NCI-H345 treated with DMSO at 0.1 percent for 48 hours (cell line): ENCODE measurements around the gene PDE4C.
A peak's percentile ranks its signal among the peaks of the same experiment; 100 is the strongest.
"Not testable (repeated sequence)": the region's sequence is repeated elsewhere in the genome, so short reads cannot be mapped to it uniquely, and the experiment has no call there.

Experiments used
- DNase-seq: peaks from one replicate; lab custom pipeline; 2025; ENCODE audit not compliant: unreplicated experiment; lab: John Stamatoyannopoulos, UW

The PDE4C gene

DNA sequence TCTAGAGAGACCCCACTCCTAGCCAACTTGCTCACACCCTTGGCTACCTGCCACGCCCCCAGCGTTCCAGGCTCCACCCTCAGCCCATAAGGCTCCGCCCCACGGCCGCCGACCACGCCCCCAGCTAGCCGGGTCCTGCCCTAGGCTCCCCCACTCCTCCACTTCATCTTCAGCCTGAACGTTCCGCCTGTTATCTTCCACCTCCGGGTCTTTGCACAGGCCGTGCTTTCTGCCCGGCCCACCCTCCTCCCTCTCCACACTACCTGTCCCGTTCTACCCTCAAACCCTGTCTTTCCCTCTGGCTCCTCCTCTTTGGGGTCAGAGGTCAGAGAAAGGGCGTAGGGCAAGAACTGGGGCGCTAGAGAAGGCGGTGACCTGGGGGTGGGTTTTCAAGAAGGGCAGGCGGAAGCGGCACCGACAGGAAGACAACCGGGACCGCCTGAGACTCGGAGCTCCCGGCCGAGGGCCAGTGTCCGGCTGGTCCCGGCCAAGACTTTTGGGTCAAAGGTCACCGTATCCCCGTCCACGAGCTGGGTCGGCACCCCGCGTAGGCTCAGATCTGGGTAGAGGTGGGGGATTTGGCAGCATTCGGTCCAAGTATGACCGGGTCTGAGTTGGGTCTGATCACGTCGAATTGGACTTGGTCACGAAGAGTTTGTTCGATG lies 2.2 kb downstream of the PDE4C start:
- no peak for DNase-seq

DNA sequence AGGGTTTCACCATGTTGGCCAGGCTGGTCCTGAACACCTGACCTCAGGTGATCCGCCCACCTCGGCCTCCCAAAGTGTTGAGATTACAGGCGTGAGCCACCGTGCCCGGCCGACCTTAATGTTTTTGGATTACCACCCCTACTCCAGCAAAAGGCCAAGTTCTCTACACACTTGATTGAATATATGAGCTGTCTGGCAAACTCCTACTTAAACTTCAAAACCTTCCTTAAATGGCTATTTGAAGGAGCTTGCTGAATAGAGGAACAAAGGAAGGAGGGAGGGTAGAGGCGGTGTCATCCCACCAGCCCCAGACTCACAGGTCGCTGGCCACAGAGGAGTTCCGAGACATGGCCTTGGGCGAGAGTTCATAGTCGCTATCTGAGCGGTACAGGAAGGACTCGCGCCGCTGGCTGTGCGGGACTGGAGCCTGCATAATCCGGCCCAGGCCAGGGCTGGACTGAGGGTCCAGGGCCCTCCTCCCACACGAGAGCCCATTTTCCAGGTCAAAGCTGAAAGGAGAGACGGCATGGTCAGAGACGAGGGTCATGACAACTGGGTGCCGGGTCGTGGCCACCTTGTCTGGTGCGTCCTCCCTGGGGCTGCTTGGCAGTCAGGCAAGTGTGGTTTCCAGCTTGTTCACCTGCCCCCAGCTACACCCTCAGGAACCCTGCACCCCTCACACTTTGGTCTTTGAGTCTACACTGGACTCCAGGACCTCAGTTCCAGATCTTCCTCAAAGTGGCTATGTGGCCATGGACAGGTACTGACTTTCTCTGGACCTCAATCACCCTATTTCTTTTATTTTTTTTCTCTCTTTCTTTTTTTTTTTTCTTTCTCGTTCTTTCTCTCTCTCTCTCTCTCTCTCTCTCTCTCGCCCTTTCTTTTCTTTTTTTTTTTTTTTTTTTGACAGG lies 4.2 kb downstream of the PDE4C start:
- DNase-seq = no peak

DNA sequence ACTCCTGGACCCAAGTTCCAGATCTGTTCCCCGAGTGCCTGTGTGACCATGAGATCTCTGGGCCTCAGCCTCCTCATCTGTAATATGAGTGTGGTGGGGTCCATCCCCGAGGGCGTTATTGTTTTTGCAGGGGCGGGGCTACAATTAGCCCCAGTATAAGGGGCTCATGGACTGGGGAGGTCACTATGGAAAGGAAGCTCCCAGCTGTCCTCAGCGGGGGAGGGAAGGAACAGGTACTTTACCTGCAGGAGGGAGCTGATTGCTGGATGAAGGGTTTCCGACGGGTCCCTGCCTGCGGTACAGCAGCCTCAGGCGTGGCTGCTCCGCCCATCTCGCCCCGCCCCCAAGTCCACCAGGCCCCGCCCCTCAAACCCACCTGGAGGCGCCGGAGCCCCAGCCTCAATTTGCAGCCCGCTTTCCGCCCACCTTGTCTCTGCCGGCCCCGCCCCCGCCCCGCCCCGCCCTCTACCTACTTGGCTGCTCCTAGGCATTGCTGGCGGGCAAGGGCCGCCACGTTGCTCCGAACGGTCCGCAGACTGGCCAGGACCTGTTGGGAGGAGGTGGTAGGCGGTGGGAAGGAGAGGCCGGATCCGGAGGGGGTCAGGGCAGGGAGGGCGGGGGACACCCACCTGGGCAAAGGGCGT lies 5.5 kb downstream of the PDE4C start:
- DNase-seq = no peak

DNA sequence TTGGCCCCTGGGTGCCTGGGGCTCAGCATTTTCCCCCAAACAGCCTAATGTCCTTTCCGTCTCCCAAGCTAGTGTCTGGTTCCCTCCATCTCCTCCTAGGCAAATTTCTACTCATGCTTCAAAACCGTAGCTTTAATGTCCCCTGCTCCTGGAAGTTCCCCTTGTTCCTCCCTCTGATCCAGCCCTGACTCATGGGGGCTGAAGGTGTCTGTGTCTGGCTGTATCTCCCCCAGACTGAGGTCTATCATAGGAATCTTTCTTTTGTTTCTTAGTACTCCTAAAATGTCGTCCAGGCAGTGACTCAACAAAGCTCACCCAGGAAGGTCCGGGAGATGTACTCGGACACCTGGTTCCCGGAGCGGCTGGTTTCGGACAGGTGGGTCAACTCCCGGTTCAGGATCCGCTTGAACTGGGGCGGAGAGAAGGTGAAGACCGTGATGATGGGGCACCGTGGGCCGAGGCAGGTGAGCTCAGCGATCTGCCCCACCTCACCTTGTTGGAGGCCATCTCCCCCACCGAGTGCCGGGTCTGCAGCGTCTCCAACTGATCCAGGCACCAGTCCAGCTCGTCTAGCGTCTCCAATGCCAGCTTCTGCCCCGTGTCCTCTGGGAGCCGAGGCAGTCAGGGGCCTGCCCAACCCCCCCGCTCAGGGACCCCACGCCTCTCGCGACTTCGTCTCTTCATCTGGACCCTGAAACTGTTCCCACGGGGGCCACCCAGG lies 6.2 kb downstream of the PDE4C start:
- DNase-seq = no peak

DNA sequence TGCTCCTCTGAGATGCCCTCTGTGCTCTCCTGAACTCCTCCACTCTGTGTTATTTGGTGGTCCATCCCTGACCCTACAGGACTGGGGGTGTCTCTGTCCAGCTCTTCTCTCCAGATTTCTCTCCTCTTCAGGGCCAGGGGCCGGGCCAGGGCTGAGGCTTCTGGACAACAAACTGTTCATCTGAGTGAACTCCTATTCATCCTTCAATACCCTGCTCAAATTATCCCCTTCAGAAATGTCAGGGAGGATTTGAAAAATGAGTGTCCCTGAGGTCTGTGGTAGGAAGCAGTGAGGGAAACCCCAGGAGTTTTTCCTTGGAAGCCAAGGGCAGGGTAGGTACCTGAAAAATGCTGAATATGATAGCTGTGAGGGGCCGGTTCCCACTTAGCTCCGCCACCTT lies 7.6 kb downstream of the PDE4C start:
- no peak for DNase-seq

DNA sequence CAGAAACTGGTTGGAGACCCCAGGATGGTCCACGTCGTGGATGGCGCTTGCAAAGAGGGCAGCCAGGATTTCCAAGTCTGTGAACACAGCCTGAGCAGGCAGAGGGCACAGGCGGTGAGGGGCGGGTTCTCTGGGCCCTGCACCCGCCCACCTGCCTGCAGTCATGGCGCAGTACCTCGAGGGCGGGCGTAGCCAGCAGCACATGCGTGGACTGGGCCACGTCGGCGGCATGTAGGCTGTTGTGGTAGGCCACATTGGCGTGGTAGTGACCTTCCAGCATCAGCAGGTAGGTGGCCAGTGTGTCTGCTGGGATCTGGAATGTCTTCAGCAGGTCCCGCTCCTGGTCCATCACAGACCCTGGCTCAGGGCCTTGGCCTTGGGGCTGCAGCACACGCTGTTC lies 8.1 kb downstream of the PDE4C start:
- DNase-seq = no peak

DNA sequence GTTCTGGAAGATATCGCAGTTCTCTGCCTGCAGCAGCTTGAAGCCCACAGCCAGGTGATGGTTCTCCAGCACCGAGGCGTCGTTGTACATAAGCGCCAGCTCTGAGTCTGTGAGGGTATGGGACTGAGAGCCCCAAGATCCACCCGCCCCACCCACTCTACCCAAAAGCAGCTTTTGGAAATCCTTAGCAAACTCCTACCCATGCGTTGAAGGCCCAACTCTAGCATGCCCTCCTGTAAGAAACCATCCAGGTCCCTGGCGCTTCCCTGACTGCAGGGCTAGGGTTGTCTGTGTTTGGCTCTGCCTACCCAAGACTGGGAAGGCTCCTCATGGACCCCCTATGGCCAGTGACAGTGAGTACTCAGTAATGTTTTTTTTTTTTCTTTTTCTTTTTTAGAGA lies 9.4 kb downstream of the PDE4C start:
- no peak for DNase-seq

DNA sequence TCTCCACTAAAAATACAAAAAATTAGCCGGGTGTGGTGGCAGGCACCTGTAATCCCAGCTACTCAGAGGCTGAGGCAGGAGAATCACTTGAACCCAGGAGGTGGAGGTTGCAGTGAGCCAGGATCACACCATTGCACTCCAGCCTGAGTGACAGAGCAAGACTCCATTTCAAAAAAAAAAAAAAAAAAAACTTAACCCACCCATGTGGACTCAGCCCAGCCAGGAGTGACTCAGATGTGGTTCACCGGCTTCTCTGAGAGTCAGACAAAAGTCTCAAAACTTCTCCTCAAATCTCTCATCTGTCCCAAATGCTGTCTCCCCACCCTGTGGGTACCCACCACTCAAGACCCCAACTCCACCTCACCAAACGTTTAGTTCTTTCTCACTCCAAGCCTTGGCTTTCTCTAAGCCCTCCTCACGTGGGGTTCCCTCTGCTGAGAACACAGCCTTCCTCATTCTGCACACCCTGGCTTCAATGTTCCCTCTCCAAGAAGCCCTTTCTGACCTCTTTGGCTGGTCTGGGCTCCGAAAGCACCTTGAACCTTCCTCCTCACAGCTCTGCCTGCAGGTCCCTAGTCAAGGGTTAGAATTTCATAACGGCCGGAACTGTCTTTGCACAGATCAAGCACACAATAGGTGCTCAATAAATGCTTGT lies 11.3 kb downstream of the PDE4C start:
- no peak for DNase-seq

DNA sequence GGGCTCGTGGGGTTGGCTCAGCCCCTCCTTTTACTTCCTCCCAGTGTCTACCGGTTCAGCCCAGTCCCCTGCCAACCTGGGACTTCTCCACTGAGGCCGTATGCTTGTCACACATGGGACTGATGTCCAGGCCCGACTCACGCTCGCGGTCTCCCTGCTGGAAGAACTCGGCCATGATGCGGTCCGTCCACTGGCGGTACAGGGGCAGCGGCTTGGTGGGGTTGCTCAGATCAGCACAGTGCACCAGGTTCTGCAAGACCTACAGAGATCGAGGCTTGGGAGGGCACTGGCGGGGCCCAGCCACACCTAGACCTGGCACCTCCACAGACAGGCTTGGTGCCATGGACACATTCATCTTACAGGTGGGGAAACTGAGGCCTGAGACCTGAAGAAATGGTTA lies 14.6 kb downstream of the PDE4C start:
- DNase-seq = no peak

DNA sequence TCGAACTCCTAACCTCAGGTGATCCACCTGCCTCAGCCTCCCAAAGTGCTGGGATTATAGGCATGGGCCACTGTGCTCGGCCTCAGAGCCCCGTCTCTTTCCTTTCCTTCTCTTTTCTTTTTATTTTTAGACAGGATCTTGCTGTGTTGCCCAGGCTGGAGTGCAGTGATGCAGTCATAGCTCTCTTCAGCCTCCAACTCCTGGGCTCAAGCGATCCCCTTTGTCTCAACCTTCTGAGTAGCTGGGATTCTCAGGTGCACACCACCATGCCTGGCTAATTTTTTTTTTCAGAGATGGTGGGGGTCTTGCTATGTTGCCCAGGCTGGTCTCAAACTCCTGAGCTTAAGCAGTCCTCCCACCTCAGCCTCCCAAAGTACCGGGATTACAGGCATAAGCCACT lies 16.3 kb downstream of the PDE4C start:
- not testable (repeated sequence) for DNase-seq

DNA sequence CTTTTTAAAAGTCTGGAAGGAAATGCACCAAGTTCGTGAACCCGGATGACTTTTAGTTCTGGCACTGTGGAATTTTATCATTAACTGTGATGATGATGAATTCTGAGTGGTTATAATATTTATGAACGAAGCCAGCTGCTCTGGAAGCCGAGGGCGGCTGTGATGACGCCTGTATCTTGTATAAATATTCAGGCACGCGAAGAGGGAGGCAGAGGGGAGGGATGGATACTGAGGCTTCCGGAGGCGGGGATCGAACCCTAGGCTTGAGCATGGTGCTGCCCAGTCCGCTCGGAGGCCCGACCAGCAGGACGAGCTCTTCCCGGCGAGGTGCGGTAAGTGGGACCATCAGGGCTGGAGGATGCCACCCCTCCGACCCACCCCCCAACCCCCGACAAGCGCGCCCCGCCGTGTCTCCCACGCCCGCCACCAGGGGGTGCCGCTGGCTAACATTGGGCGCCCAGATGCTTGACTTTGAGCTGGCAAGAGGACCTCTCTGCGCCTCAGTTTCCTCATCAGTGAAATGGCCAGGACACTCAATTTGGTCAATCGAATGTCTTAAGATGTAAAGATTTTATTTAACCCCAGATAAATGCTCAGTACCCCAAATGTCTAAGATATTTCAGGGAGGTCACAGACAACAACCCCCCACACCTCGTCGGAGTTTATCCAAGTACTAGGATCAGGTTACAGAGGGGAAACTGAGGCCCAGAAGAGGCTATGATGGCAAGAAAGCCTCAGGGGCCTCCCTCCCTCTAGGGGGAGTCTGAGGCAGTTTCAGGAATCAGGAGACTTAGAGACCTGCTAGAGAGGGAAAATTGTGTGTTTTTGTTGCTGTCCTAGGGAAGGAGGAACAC lies 17.9 kb downstream of the PDE4C start:
- no peak for DNase-seq

DNA sequence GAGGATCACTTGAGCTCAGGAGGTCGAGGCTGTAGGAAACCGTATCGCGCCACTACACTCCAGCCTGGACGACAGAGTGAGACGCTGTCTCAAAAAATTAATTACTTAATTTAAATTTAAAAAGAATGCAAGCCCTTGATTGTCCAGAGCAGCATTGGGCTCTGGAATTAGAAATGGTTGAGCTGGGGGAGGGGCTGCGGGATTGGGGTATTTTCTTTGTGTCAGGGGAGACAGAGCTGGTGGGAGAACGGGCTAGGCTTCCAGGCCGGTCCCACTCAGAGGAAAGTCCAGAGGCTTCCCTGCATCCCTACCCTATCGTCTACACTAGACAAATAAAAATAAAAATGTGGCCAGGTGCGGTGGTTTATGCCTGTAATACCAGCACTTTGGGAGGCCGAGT lies 20.2 kb downstream of the PDE4C start:
- no peak for DNase-seq

DNA sequence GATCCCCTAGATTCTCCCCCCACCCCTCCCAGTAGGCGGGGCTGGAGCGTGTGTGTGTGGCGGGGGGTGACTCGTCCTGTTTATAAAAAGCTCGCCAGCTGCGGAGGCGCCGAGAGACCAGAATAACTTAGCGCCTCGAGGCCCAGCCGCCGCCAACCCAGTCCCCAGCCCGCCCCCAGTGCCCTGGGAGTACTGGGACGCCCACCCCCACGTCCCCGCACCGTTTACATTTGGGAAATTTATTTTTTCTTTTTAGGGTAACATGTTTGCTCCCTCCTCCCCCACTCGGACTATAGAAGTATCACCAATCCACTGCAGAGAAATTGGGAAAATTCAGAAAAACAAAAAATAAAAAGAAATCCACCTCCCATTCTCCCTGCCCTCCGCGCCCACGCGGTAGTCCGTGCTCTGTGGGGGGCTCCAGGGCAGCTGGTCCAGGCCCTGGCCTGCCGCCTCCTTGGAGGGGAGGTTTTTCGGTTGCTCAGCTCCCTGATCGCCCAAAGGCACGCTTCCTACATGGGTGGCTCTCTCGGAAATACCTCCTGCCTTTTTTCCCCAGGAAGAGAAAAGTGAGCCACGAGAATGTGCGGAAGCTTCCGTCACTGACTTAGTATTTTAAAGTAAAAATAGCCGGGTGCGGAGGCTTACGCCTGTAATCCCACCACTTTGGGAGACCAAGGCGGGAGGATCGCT lies 20.9 kb downstream of the PDE4C start:
- no peak for DNase-seq

DNA sequence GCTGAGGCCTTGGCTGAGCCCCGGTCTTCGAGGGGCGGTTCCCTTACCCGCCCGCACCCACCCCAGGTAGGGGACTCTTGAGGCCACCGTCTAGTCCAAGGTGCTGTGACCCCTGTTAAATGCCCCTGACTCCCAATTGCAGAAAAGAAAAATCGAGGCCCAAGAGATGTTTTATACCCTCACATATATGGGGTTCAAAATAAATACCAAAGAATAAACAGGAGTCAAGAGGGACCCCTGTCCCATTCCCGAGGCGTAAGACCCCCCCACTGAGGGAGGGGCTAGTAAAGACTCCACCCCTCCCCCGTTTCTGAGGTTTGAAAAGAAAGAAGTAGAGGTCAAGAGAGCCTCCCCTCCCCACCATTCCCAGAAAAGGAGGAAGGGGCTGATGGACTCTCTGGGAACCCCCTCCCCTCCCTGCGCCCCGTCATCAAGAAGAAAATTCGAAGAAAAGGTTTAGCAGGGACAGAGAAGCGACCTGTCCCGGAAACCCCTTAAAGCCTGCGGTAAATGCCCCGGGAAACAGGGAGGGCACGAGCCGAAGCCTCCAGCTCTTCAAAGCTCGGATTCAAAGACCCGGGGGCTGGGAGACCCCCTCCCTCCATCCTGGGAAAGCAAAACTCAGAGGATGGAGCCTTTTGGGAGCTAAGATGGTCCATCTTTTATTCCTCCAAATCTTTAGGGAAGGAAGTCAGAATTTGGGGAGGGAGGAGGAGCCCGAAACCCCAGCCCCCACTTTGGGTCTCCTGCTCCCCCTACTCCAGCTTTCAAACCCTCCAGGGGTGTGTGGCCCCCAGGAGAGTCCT lies 21.6 kb downstream of the PDE4C start:
- no peak for DNase-seq

DNA sequence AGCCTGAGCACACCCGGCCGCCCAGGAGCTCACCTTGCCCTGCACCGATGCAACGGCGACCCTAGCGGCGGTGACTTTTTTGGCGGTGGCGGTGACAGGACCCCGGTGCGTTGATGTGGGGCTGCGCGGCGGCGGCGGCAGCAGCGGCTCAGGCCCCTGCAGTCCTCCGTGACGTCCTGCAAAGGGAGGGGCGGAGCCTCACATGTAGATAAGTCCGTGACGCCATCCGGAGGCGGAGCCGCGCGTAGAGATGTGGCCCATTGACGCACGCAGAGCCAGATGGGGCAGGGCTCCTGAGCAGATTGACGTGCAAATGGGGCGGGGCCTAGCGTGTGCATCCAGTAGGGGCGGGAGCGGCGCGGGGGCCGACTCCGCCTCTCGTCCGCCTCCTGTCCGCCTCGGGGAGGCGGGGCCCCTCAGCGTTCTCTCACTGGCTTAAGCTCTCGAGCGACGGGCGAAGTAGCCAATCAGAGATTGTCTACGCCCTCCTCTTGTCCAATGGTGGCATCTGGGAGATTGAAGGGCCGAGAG lies 22.3 kb downstream of the PDE4C start, which contains the start of gene RAB3A:
Gene RAB3A, minus strand, starts transcription at position 180 of the 531 bp plus-strand sequence. CDS start 1,302 bp downstream, outside the sequence.
- DNase-seq = peak; percentile 99

DNA sequence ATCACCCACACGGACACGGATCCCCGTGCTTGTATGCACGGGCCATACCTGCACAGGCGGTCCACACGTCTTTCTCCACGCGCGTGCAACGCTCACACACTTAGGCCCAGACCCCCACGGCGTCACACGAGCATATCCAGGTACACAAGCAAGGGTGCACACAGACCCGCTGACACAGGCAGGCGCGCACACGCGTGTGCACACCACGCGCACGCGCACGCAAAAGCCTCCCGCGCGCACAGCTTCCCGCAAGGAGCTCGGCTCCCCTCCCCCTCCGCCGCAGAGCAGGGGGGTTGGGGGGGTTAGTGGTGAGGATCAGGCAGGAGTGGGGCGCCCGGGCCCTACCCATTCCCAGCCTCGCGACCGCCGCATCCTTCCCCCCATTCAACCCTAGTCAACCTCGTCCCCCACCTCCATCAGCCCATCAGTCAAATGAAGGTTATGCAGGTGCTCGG lies 22.8 kb downstream of the PDE4C start:
- no peak for DNase-seq

DNA sequence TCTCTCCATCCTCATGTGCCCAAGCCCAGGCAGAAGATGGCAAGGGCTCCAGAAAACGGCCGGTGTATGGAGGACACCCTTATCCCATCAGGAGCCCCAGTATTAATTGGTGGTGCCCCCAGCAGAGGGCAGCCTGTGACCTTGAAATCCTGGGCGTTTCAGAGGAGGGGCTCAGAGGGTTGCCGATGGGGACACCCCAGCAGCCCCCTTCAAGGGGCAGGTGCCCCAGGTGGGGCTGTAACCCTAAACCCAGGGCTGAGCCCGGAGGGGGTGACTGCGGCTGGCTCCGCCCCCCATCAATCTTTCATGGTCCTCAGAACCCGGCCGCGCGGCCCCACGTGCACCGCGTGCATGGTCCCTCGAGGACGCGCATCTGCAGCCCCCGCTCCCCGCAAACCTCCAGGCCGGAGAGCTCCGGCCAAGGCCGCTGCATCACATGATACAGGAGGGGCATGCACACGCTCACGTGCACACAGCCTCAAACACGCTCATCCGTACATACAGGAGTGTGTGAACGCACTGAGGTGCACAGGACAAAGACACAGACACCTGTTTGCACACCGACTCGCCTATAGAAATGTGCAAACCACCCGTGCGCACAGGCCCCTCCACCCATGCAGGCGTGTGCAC lies 23.3 kb downstream of the PDE4C start:
- DNase-seq = no peak

DNA sequence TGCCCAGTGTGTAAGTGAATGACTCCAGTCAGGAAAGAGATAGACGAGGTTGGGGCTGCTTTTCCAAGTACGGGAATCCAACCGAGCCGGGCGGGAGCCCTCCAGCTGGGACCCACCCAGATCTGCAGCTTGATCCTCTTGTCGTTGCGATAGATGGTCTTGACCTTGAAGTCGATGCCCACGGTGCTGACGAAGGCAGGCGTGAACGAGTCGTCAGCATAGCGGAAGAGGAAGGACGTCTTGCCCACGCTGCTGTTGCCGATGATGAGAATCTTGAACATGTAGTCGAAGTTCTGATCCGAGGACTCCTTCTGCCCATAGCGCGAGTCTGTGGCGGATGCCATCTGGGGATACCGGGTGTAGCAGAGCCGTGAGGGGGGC lies 23.9 kb downstream of the PDE4C start:
- no peak for DNase-seq
